Upper lobe of right lung (tissue), 1 donor: ENCODE results near the gene TXLNB. TPM values are rescaled to one million over a fixed set of nuclear protein-coding genes. Genes with fewer than 3 reads are reported as not detected.

ENCODE experiments used
- ATAC-seq: fragments of 200-7000 bp; cut with Tn5 transposase; one replicate; pipeline ENCODE4 v1.9.1; 2020; ENCODE audit warnings: mild to moderate bottlenecking, moderate library complexity
- DNase-seq: peaks from one replicate; pipeline ENCODE4 v3.0.0-alpha.2; 2020
- H3K27ac ChIP-seq: fragments of 200-600 bp; one replicate; pipeline ENCODE4 v1.8.0; 2022
- H3K27me3 ChIP-seq: fragments of 200-600 bp; one replicate; pipeline ENCODE4 v1.8.0; 2022; ENCODE audit warnings: mild to moderate bottlenecking
- H3K36me3 ChIP-seq: fragments of 200-600 bp; one replicate; pipeline ENCODE4 v1.8.0; 2022
- H3K4me1 ChIP-seq: fragments of 200-600 bp; one replicate; pipeline ENCODE4 v1.8.0; 2022
- H3K4me3 ChIP-seq: fragments of 200-600 bp; one replicate; pipeline ENCODE4 v1.8.0; 2022; ENCODE audit warnings: mild to moderate bottlenecking
- H3K9me3 ChIP-seq: fragments of 200-600 bp; one replicate; pipeline ENCODE4 v1.8.0; 2022
- CTCF ChIP-seq: fragments of 200-600 bp; IDR thresholded peaks from one replicate; pipeline ENCODE4 v1.8.0; 2022; ENCODE audit warnings: antibody characterized with exemption
- intact Hi-C: fragments of 100-400 bp; cut with DNase I; formaldehyde crosslinking; loops from one replicate; pipeline ENCODE4 v1.11.0; 2022
- total RNA-seq: library from RNA; stranded (reverse); fragmentation: NEBNext Ultra II Directional; extraction: Animal tissue kit (Norgen Biotek cat#: 25700); gene quantifications from one replicate; pipeline ENCODE4 v1.2.1, GENCODE V29; 2021
- donor health status: DM: no; HTN: yes; CAD: no; lungs with severe emphysema.

TXLNB gene
- total RNA-seq, 1 donor from 2014 or later: 1.3 TPM

DNA sequence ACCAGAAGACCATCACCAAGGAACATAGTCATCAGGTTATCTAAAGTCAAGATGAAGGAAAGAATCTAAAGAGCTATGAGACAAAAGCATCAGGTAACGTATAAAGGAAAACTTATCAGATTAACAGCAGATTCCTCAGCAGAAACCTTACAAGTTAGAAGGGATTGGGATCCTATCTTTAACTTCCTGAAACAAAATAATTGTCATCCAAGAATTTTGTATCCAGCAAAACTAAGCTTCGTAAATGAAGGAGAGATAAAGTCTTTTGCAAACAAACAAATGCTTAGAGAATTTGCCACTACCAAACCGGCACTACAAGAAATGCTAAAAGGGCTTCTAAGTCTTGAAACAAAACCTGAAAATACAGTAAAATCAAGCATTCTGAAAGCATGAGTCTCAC, 86.0 kb downstream of the TXLNB start:
- no peak for TF ChIP-seq CTCF
- Histone ChIP-seq H3K27ac (no peak overlapping the region), H3K9me3 (peaks cover 15% of the 10 kb centered on the region), H3K27me3 (no peaks in the 10 kb centered on the region), H3K36me3 (no peaks in the 10 kb centered on the region), H3K4me1 (no peaks in the 10 kb centered on the region), H3K4me3 (no peak overlapping the region)
- ATAC-seq (no peak), DNase-seq (no peak)
- intact Hi-C loops: no loop called here

- no peak for DNase-seq
- ATAC-seq: no peak
- Histone ChIP-seq H3K36me3 (no peaks in the 10 kb centered on the region), H3K9me3 (peaks cover 12% of the 10 kb centered on the region), H3K4me3 (no peak overlapping the region), H3K27ac (no peak overlapping the region), H3K27me3 (no peaks in the 10 kb centered on the region), H3K4me1 (no peaks in the 10 kb centered on the region)
- intact Hi-C loops: no loop called here
- TF ChIP-seq CTCF: no peak
These were observed 86.8 kb downstream of the TXLNB start for GRCh38 chr6:139204978-139205377.

DNA sequence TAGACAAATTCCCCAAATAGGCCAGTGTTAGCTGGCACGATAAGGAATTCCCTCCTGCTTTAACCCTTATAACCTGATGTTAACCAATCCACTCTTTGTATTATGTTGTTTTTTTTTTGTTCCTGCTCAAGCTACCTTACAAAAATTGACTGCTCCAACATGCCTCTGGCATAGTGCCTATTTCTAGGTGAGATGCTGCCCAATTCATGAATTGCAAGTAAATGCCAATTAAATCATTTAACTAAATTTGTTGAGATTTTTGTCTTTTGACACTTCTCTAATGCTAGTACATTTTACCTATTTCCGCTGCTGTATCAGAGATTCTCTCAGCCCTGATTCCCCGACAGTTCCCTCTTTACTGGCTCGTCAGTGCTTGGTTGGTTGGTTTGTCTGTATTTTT, 90.4 kb downstream of the TXLNB start:
- no peak for ATAC-seq
- TF ChIP-seq CTCF: no peak

DNA sequence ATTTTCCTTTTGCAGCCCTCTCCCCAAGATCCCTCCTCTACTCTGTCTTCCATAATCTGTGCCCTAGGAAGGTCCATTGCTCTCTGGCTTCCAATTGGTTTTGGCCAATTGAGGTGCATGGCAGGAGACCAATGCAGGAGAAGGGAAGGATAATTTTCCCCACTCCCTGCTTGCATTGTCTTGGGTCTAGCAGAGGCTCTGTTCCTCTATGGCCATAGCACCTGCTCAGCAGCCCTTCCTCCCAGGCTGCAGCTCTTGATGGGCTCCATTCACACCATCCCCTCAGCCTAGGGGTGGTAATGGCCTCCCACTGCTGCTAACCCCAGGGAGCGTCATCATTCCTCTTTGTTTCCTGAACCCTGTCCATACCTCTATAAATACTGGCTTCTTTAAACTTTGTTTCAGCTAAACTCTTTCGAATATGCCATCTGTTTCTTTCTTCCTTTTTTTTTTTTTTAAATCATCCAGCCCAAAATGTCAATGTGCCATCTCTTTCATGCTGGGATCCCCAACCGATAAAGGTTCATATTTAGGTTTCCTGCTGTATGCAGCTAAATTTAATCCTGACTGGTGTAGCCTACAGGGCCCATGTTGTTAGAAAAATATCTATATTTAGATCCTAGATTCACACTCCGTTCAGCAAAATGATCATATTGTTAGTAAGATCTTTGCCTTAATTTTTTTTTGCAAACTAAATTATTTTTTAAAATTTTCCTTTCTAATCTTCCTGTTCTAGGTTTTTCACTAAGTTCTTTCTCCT, 93.1 kb downstream of the TXLNB start:
- intact Hi-C loops: no loop called here
- H3K4me3 ChIP-seq: no peak overlapping the region
- no peak for TF ChIP-seq CTCF
- DNase-seq: no peak
- no peaks in the 10 kb centered on the region for H3K4me1 ChIP-seq
- H3K27me3 ChIP-seq: no peaks in the 10 kb centered on the region
- H3K36me3 ChIP-seq: no peaks in the 10 kb centered on the region
- H3K9me3 ChIP-seq: no peaks in the 10 kb centered on the region
- no peak for ATAC-seq
- no peak overlapping the region for H3K27ac ChIP-seq

More for the DNA sequence above, 90.4 kb downstream of the TXLNB start:
- Histone ChIP-seq H3K4me3 (no peak overlapping the region), H3K27ac (no peak overlapping the region), H3K36me3 (no peaks in the 10 kb centered on the region), H3K4me1 (no peaks in the 10 kb centered on the region), H3K9me3 (peaks cover 8% of the 10 kb centered on the region), H3K27me3 (no peaks in the 10 kb centered on the region)
- intact Hi-C loops: no loop called here
- no peak for DNase-seq

DNA sequence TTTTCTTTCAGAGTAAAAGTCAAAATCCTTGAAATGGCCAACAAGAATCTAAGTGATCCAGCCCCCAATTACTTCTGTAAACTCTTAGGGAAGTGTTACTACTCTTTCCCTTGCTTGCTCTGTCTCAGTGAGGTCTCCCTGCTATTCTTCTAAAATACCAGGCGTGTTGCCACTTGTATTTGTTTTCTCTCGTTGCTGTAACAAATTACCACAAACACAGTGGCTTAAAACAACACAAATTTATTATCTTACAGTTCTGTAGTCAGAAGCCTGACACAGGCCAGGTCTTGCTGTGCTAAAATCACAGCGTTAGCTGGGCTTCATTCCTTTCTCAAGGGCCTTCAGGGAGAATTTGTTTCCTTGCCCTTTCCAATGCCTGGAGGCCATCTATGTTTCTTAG, 97.1 kb downstream of the TXLNB start:
- no peaks in the 10 kb centered on the region for H3K9me3 ChIP-seq
- no peaks in the 10 kb centered on the region for H3K36me3 ChIP-seq
- intact Hi-C loops: no loop called here
- ATAC-seq (no peak), DNase-seq (no peak)
- TF ChIP-seq CTCF: no peak
- H3K27ac ChIP-seq: no peak overlapping the region
- no peak overlapping the region for H3K4me3 ChIP-seq
- no peaks in the 10 kb centered on the region for H3K27me3 ChIP-seq
- H3K4me1 ChIP-seq: no peaks in the 10 kb centered on the region

Other genes starting within 250 kb of the TXLNB start
- 48.9 TPM for gene HECA, start 156.9 kb downstream of the TXLNB start, total RNA-seq
- 278 TPM for gene CITED2, start 82.7 kb upstream of the TXLNB start, total RNA-seq